HG02938 (cell line): ENCODE measurements around the gene CXCR4.
"Not testable (repeated sequence)": the region's sequence is repeated elsewhere in the genome, so short reads cannot be mapped to it uniquely, and the experiment has no call there.

Experiments
- ATAC-seq: cut with Tn5 transposase; IDR thresholded peaks from one replicate; pipeline ENCODE4 v1.9.1; 2021; ENCODE audit warnings: mild to moderate bottlenecking, moderate library complexity; ENCODE audit not compliant: unreplicated experiment

The CXCR4 gene

DNA sequence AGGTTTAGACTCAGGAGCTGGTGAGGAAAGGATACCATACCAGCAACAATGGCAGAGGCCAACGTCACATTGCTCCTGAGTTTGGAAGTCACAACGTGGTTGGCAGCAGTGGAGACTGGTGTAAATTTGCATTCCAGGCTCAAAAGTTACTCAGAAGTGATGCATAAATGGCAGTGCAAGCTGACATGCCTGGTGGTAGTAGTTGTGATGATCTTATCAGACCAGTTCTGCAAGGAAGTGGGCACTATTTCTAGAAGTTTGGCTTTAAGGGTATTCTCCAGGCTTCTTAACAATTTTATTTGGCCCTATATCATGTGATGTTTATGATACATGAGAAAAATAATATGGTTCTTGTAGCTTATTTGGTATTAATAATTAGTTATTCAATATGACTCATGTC is 37.8 kb downstream of the CXCR4 start:
- no peak for ATAC-seq

DNA sequence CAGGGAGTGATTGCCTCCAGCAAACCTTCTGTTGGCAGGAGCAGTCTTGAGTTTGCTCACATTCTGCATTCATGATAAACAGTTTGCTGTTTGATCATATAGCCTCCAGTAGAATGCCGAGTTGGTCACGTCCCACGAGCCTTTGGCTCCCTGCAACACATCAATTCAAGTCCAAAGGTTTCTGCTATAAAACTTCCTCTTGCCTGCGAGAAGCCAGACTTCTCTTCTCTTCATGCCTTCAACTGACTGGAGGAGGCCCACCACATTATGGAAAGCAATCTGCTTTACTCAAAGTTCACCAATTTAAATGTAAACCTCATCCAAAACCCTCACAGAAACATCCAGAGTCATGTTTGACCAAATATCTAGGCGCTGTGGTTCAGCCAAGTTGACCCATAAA is 40.8 kb downstream of the CXCR4 start:
- no peak for ATAC-seq

DNA sequence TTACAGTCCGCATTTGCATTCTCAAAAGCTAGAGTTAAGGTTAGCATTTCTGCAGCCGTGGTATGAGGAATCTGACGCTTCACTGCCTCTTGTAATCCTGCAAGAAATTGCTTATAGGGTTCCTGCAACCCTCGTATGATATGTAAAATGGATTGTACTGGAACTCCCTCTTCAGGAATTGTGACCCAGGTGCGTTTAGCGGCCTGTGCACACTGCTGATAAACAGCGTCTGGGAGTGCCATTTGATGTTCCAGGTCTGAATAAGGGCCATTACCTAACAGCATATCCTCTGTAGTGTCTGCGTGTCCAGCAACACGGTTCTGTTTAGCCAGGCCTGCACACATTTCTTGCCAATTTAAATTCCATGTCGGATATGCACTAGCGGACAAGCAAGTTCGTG is 42.5 kb downstream of the CXCR4 start:
- ATAC-seq, result no peak

DNA sequence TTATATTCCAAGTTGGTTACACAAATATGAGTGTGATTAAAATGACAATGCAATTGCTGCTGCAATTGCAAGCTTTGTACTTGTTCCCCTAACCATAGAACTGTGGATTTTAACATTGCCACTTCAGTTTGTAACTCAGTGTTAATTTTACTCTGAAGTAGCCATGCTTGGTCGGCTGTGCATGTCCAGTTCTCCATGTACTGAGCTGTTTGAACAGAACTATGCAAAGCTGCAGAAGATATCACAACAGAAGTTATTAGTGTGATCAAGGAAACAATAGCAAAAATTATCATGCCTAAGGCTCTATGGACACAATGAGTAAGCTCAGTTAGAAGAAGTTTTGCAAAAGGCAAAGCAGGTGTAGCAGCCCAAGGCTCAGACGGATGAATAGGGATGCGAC is 45.3 kb downstream of the CXCR4 start:
- no peak for ATAC-seq

DNA sequence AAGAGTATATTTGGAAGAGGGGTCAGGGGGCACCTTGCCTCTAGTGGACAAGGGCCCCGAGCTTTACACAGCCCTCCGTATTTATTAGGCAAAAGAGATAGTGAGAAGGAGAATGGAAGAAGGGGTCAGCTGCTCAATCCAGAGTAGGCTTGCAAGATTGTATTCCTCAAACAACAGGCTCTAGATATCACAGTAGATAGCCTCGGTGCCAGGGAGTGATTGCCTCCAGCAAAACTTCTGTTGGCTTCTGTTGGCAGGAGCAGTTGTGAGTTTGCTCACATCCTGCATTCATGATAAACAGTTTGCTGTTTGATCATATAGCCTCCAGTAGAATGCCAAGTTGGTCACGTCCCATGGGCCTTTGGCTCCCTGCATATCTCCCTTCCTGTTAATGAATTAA is 46.1 kb downstream of the CXCR4 start:
- ATAC-seq, result not testable (repeated sequence)

DNA sequence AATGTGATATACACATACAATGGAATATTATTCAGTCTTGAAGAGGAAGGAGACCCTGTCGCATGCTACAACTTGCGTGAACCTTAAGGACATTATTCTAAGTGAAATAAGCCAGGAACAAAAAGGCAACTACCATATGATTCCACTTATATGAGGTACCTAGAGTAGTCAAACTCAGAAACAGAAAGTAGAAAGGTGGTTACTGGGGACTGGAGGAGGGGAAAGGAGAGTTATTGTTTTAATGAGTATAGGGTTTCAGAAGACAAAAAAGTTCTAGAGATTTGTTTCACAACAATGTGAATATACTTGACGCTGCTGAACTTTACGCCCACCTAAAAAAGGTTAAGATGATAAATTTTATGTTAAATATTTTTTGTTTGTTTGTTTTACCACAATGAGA is 47.0 kb downstream of the CXCR4 start:
- peak; percentile 74 for ATAC-seq

DNA sequence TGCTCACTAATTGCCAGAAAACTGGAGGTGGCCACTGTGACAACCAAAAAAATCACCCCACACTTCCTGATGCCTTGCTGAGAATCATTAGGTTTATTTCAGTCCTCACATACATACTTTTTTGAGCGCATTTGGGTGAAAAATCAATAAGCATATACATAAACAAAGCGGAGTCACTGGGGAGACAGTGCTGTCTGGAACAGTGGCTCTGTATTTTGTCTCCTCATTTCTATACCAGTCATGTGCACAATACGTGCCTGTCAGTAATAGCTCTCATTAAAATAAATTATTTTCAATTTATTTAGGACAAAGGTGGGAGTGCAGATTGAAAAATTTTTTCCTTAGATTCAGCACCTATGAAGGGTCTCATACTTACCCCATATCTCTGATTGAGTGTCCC is 48.2 kb downstream of the CXCR4 start:
- no peak for ATAC-seq

DNA sequence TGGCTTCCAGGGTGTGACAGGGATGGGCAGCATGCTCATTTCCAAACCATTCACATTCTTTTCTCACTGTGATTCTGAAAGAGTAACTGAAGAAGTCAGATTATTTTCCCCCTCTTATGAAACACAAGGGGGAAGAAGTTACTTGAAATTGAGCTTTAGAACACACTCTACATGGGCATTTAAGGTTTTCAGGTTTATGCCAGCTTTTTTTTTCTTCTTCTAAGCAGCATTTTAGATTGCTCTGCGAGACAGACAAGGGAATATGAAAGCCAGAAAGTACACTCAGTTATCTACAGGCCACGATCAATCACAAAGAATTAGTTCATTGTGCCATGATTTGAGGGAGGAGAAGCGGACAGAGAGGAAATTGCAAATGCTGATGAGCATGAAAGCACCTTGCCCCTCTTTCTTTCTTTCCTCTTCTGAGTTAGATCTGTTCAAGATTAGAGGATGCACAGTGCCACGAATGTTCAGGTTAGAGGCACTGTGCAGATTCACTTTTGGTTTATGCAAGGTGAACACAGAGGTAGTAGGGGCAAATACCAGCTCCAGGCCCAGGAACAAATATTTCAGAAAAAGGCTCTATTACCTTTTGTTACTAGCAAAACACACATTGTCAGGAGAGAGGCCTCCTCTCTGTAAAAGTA is 49.2 kb downstream of the CXCR4 start:
- ATAC-seq, result no peak

DNA sequence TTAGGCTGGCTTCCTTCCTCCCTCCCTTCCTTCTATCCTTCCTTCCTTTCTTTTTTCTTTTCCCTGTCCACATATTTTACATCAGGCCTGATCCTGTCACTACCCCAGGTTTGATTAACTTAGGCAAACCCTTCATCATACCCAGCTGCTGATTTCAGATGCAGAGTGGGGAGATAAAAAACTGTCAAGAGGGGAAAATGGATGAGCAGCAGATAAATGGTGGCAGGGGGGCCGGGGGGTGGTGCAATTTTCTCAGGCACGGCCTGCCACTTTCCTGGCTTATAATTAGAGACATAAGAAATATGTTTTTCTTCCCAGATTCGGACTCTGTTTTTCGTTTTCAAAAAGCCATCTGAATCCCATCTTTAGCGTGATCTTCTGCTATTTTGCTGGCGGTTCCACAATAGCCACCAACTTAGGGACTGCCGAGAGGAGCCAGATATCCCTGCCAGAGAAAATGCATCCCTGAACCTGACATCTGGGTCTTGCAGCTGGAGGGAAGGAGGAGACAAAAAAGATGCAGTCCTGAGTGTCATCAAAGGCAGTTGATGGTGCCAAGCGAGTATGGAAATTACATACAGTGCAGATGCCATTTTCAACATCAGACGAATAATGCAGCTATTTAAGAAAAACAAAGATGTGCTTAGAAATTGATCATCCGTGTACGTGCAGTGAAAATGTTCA is 49.9 kb downstream of the CXCR4 start:
- no peak for ATAC-seq

DNA sequence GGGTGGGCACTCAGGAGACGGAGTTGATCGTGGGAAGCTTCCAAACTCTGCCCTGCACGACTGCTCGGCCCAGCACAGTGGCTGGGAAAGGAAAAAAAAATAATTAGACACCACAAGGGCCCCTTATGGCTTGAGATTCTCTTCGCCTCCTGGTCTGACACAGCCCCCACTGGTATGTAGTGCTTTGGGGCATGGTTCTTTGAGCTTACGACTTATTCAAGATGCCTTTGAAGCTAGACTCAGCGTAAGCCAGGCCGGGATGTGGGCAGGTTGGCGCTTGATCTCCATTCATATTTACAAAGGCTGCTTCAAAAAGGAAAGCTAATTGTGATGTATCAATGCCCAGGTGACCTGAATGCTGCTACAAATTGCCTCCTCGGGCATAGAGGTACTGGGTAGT is 50.5 kb downstream of the CXCR4 start:
- ATAC-seq, result no peak

DNA sequence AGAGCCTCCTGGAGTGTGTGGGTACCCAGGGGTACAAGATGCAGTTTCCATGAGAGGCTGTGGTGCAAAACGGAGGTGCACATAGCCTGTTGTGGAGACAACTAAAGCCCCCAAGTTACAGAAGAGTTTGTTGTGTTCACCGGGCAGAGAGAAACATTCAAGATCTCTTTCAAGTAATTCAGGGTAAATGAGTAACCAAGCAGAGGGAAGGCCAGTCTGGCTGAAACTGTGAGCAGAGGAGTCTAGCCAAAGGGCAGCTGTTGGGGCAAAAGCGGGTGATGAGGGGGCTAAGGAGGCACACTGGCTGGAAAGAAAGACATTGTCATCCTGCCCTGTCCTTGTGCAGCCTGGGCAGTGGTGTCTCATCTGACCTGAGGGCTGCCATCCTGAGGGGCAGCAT is 52.0 kb downstream of the CXCR4 start:
- ATAC-seq, result peak; percentile 86

DNA sequence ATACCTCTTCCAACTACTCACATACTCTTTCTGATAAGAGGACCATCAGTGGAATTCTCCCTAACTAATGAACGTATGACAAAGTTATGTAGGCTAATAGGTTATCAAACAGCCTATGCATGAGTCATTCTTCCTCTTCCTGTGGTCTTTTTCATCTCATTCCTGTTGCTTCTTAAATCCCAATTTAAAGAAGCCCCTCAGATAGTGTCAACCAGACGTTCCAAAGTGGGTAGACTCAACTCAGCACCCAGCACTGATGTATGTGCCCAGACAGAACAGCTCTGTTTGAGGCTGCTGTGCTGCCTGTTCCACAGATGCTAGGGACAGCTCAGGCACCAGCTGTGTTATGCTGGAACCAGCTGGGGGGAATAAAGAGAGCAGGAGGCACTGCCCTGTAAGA is 52.6 kb downstream of the CXCR4 start:
- peak; percentile 40 for ATAC-seq
